Glomerular visceral epithelial cell (primary cell): ENCODE data around the gene PRPF38B.
A peak's percentile ranks its signal among the peaks of the same experiment; 100 is the strongest.
"Not testable (repeated sequence)": the region's sequence is repeated elsewhere in the genome, so short reads cannot be mapped to it uniquely, and the experiment has no call there.

Source experiments
- DNase-seq: peaks from one replicate; pipeline ENCODE4 v3.0.0-alpha.2; 2016; ENCODE audit errors: extremely low spot score

The PRPF38B gene

GRCh38 chr1:108691942-108692723 is at the start of gene PRPF38B:
PRPF38B (plus strand) TSS chr1:108692310; CDS start chr1:108692592, 282 bp downstream.
- peak; percentile 88 for DNase-seq

GRCh38 chr1:108643492-108644335 is 48.4 kb upstream of the PRPF38B start:
- DNase-seq, result peak; percentile 54

- no peak for DNase-seq
Measured at GRCh38 chr1:108644984-108645383, 47.1 kb upstream of the PRPF38B start.

- DNase-seq, result no peak
Measured at GRCh38 chr1:108645564-108646184, 46.4 kb upstream of the PRPF38B start.

GRCh38 chr1:108646265-108646647 is 45.9 kb upstream of the PRPF38B start:
- no peak for DNase-seq

GRCh38 chr1:108646648-108647269 is 45.4 kb upstream of the PRPF38B start:
- DNase-seq, result no peak

- DNase-seq, result no peak
Measured at GRCh38 chr1:108653431-108654105, 38.5 kb upstream of the PRPF38B start.

GRCh38 chr1:108657356-108658080 is 34.6 kb upstream of the PRPF38B start:
- DNase-seq, result no peak

GRCh38 chr1:108661030-108661609 is 31.0 kb upstream of the PRPF38B start, which contains the start of gene HENMT1:
HENMT1 (minus strand) TSS chr1:108661093; CDS start chr1:108659884, 1,209 bp downstream.
- DNase-seq, result peak; percentile 4

- DNase-seq, result no peak
Measured at GRCh38 chr1:108663074-108663473, 29.0 kb upstream of the PRPF38B start.

GRCh38 chr1:108664481-108664880 is 27.6 kb upstream of the PRPF38B start:
- no peak for DNase-seq

- DNase-seq, result no peak
Measured at GRCh38 chr1:108665067-108665466, 27.0 kb upstream of the PRPF38B start.

- no peak for DNase-seq
Measured at GRCh38 chr1:108665771-108666170, 26.3 kb upstream of the PRPF38B start.

- DNase-seq, result not testable (repeated sequence)
Measured at GRCh38 chr1:108667422-108667821, 24.7 kb upstream of the PRPF38B start.

- DNase-seq, result no peak
Measured at GRCh38 chr1:108668777-108669176, 23.3 kb upstream of the PRPF38B start.

GRCh38 chr1:108669679-108670078 is 22.4 kb upstream of the PRPF38B start:
- no peak for DNase-seq

- no peak for DNase-seq
Measured at GRCh38 chr1:108670131-108670773, 21.9 kb upstream of the PRPF38B start.

- DNase-seq, result no peak
Measured at GRCh38 chr1:108671143-108671542, 21.0 kb upstream of the PRPF38B start.

- DNase-seq, result no peak
Measured at GRCh38 chr1:108678706-108679105, 13.4 kb upstream of the PRPF38B start.
